ENCODE results near the gene POLG. TPM values are rescaled to one million over a fixed set of nuclear protein-coding genes. Genes with fewer than 3 reads are reported as not detected.

POLG gene
- total RNA-seq, 1 experiment from 2014 or later, result 35.7 TPM

Small RNA genes within 50 kb of the gene (small RNA-seq; reads per million reads assigned to genes)
- gene MIR6766, result 0 reads per million in 2 experiments

Other genes starting within 250 kb of the POLG start
- gene ABHD2, start 246.4 kb downstream of the POLG start, total RNA-seq (2014; rRNA removed; shearing (Covaris generic)), result 42.8 and 46.7 TPM in 2 replicates
- 33.8 and 37.2 TPM in 2 replicates for gene RLBP1, start 113.2 kb downstream of the POLG start, total RNA-seq (2014; rRNA removed; shearing (Covaris generic))
- 57.6 and 64.5 TPM in 2 replicates for gene FANCI, start 90.8 kb downstream of the POLG start, total RNA-seq (2014; rRNA removed; shearing (Covaris generic))
- 9.4 and 10.4 TPM in 2 replicates for gene RHCG, start 161.8 kb upstream of the POLG start, total RNA-seq (2014; rRNA removed; shearing (Covaris generic))
- gene TICRR, start 240.6 kb upstream of the POLG start, total RNA-seq (2014; rRNA removed; shearing (Covaris generic)), result 3.2 and 3.7 TPM in 2 replicates

Measured in SK-MEL-5 (cell line).